MCF 10A (cell line): ENCODE measurements around the gene PI4KB. TPM values are rescaled to one million over a fixed set of nuclear protein-coding genes. Genes with fewer than 3 reads are reported as not detected.
A peak's percentile ranks its signal among the peaks of the same experiment; 100 is the strongest.

Experiments
- BruUV-seq: library from RNA; stranded (reverse); fragments of 400-500 nt; replicated peaks from 2 replicates; lab custom pipeline; 2021; lab: Mats Ljungman, UMichigan
- CTCF ChIA-PET: fragments of 300-600 bp; sonication (Branson Sonifier 250); formaldehyde crosslinking; extraction: SDS; loops from one replicate; lab custom pipeline; 2021; ENCODE audit warnings: antibody characterized with exemption, inconsistent platforms; lab: Yijun Ruan, JAX
- POLR2A ChIA-PET: fragments of 300-600, 350-650 bp; sonication (Branson Sonifier 250); formaldehyde crosslinking; extraction: SDS; loops from one replicate; lab custom pipeline; 2020; ENCODE audit warnings: antibody characterized with exemption, inconsistent platforms; lab: Yijun Ruan, JAX
- DNase-seq: peaks from one replicate; pipeline ENCODE4 v3.0.0-alpha.2; 2018; ENCODE audit not compliant: unreplicated experiment
- H3K27ac Mint-ChIP-seq: one replicate; pipeline ENCODE4 v1.8.0; 2022; ENCODE audit warnings: mild to moderate bottlenecking, low read depth, mixed read lengths; ENCODE audit not compliant: unreplicated experiment
- H3K27me3 Mint-ChIP-seq: one replicate; pipeline ENCODE4 v1.8.0; 2022; ENCODE audit warnings: mixed read lengths; ENCODE audit not compliant: insufficient read depth, unreplicated experiment
- H3K36me3 Mint-ChIP-seq: one replicate; pipeline ENCODE4 v1.8.0; 2022; ENCODE audit warnings: mild to moderate bottlenecking, moderate library complexity, mixed read lengths; ENCODE audit not compliant: insufficient read depth, unreplicated experiment
- H3K4me1 Mint-ChIP-seq: one replicate; pipeline ENCODE4 v1.8.0; 2022; ENCODE audit warnings: mixed read lengths; ENCODE audit not compliant: insufficient read depth, unreplicated experiment
- H3K4me3 Mint-ChIP-seq: one replicate; pipeline ENCODE4 v1.8.0; 2022; ENCODE audit warnings: mild to moderate bottlenecking, moderate library complexity, mixed read lengths; ENCODE audit not compliant: unreplicated experiment
- H3K9me3 Mint-ChIP-seq: one replicate; pipeline ENCODE4 v1.8.0; 2022; ENCODE audit warnings: mixed read lengths; ENCODE audit not compliant: unreplicated experiment
- CTCF ChIP-seq: fragments of 200-600 bp; IDR thresholded peaks from one replicate; pipeline ENCODE4 v1.8.0; 2022; ENCODE audit warnings: antibody characterized with exemption, mild to moderate bottlenecking; ENCODE audit not compliant: unreplicated experiment
- intact Hi-C: fragments of 100-400 bp; cut with micrococcal nuclease; formaldehyde crosslinking; loops from 2 replicates; pipeline ENCODE4 v1.14.1; 2022
- total RNA-seq: library from RNA; stranded (reverse); gene quantifications from 2 replicates; pipeline ENCODE4 v1.2.3, GENCODE V29; 2022

Gene PI4KB
- total RNA-seq, 1 experiment from 2014 or later, result 75.3 TPM

GRCh38 chr1:151259351-151259750 lies 67.9 kb downstream of the PI4KB start:
- Mint-ChIP-seq H3K9me3 (no peaks in the 10 kb centered on the region), H3K36me3 (peaks cover 58% of the 10 kb centered on the region), H3K4me1 (peaks cover 24% of the 10 kb centered on the region), H3K27ac (no peak overlapping the region), H3K27me3 (no peaks in the 10 kb centered on the region), H3K4me3 (no peak overlapping the region)
- DNase-seq, result peak; percentile 93
- BruUV-seq, result no TSS peak
- ChIA-PET CTCF (interaction anchor here (0.8 to 3.9 kb wide), 4 partner anchors 22 to 97 kb away, joined by 3 to 22 read pairs (median 5); no protein-coding TSS in a partner anchor), POLR2A (interaction anchor here (2.7 kb wide), 1 partner anchor 64 kb away, joined by 17 read pairs; no protein-coding TSS in a partner anchor)
- TF ChIP-seq CTCF, result no peak
- intact Hi-C loops, result loop anchor here (10.0 kb wide), 1 partner anchor 185 kb away; the partner anchor contains the start of gene GABPB2

- intact Hi-C loops, result loop anchor here (2.0 to 10.0 kb wide), 3 partner anchors 25 to 181 kb away; partner anchors contain the start of genes GABPB2 and RFX5
- H3K27me3 Mint-ChIP-seq, result no peaks in the 10 kb centered on the region
- ChIA-PET CTCF (interaction anchor here (0.8 to 10.6 kb wide), 7 partner anchors 9 to 85 kb away, joined by 3 to 122 read pairs (median 4); no protein-coding TSS in a partner anchor), POLR2A (interaction anchor here (0.5 to 8.1 kb wide), 24 partner anchors 9 to 518 kb away, joined by 3 to 153 read pairs (median 8); partner anchors contain the start of genes MINDY1, PI4KB, PIP5K1A and PSMB4)
- BruUV-seq, result no TSS peak
- TF ChIP-seq CTCF, result no peak
- no peaks in the 10 kb centered on the region for H3K9me3 Mint-ChIP-seq
- H3K36me3 Mint-ChIP-seq, result peaks cover 38% of the 10 kb centered on the region
- peak overlapping the region; percentile 98 for H3K27ac Mint-ChIP-seq
- no peak for DNase-seq
- peak overlapping the region; percentile 79 for H3K4me3 Mint-ChIP-seq
- H3K4me1 Mint-ChIP-seq, result peaks cover 24% of the 10 kb centered on the region
Observed at GRCh38 chr1:151255381-151255780, 71.8 kb downstream of the PI4KB start.

- CTCF ChIA-PET, result interaction anchor here (0.7 to 10.6 kb wide), 11 partner anchors 9 to 86 kb away, joined by 3 to 122 read pairs (median 3); no protein-coding TSS in a partner anchor
- Mint-ChIP-seq H3K27ac (peak within 1 kb of the TSS; percentile 98), H3K9me3 (no peaks in the 10 kb centered on the region), H3K36me3 (peaks cover 39% of the 10 kb centered on the region), H3K4me1 (peaks cover 24% of the 10 kb centered on the region), H3K27me3 (no peaks in the 10 kb centered on the region), H3K4me3 (peak within 1 kb of the TSS; percentile 79)
- DNase-seq, result peak; percentile 99
- BruUV-seq, result TSS peak; percentile 84
- TF ChIP-seq CTCF, result no peak
- POLR2A ChIA-PET, result interaction anchor here (0.6 to 8.1 kb wide), 31 partner anchors 8 to 519 kb away, joined by 3 to 153 read pairs (median 6); partner anchors contain the start of genes MINDY1, PI4KB, PIP5K1A and PSMB4
- intact Hi-C loops, result loop anchor here (1.0 to 10.0 kb wide), 4 partner anchors 26 to 180 kb away; partner anchors contain the start of genes GABPB2 and RFX5
Observed at GRCh38 chr1:151254217-151255213, 72.7 kb downstream of the PI4KB start, which contains the start of gene PSMD4. TSS of gene PSMD4 (plus strand) at chr1:151254734. CDS start at chr1:151254783, 49 bp downstream.
